Mucosa of stomach (tissue), 1 donor: Measurements from ENCODE around the gene ZNF835.
A peak's percentile ranks its signal among the peaks of the same experiment; 100 is the strongest.

ENCODE experiments used
- H3K27me3 ChIP-seq: one replicate; pipeline ENCODE4 v1.7.0; 2013; ENCODE audit warnings: mild to moderate bottlenecking, low read length; ENCODE audit not compliant: control insufficient read depth, insufficient read depth
- H3K36me3 ChIP-seq: one replicate; pipeline ENCODE4 v1.7.0; 2013; ENCODE audit warnings: low read length; ENCODE audit not compliant: control insufficient read depth, insufficient read depth
- H3K4me1 ChIP-seq: one replicate; pipeline ENCODE4 v1.7.0; 2013; ENCODE audit warnings: mild to moderate bottlenecking, low read length; ENCODE audit not compliant: control insufficient read depth, insufficient read depth
- H3K4me3 ChIP-seq: one replicate; pipeline ENCODE4 v1.7.0; 2013; ENCODE audit warnings: low read length
- H3K9ac ChIP-seq: one replicate; pipeline ENCODE4 v1.7.0; 2013; ENCODE audit warnings: mild to moderate bottlenecking, low read length, moderate library complexity
- H3K9me3 ChIP-seq: one replicate; pipeline ENCODE4 v1.7.0; 2013; ENCODE audit warnings: mild to moderate bottlenecking, low read length, moderate library complexity; ENCODE audit not compliant: control insufficient read depth
- donor health status: Pancreatic carcinoma.

The ZNF835 gene

GRCh38 chr19:56671613-56671994 is at the start of gene ZNF835:
TSS of gene ZNF835 (minus strand) at chr19:56671757. CDS start at chr19:56665198, 6,559 bp downstream.
- Histone ChIP-seq H3K9ac (peak within 1 kb of the TSS; percentile 52), H3K9me3 (no peaks in the 10 kb centered on the region), H3K36me3 (no peaks in the 10 kb centered on the region), H3K4me1 (peaks cover 5% of the 10 kb centered on the region), H3K27me3 (no peaks in the 10 kb centered on the region), H3K4me3 (peak within 1 kb of the TSS; percentile 49)

- Histone ChIP-seq H3K4me1 (no peaks in the 10 kb centered on the region), H3K4me3 (no peak overlapping the region), H3K9me3 (no peaks in the 10 kb centered on the region), H3K9ac (no peak overlapping the region), H3K36me3 (no peaks in the 10 kb centered on the region), H3K27me3 (no peaks in the 10 kb centered on the region)
These were observed 48.7 kb upstream of the ZNF835 start for GRCh38 chr19:56720281-56720680.

GRCh38 chr19:56718231-56718630 is 46.7 kb upstream of the ZNF835 start:
- Histone ChIP-seq H3K9me3 (no peaks in the 10 kb centered on the region), H3K9ac (no peak overlapping the region), H3K36me3 (no peaks in the 10 kb centered on the region), H3K4me1 (no peaks in the 10 kb centered on the region), H3K27me3 (no peaks in the 10 kb centered on the region), H3K4me3 (no peak overlapping the region)

- no peaks in the 10 kb centered on the region for H3K36me3 ChIP-seq
- no peaks in the 10 kb centered on the region for H3K9me3 ChIP-seq
- H3K27me3 ChIP-seq: no peaks in the 10 kb centered on the region
- H3K9ac ChIP-seq: no peak overlapping the region
- no peaks in the 10 kb centered on the region for H3K4me1 ChIP-seq
- no peak overlapping the region for H3K4me3 ChIP-seq
These were observed 41.2 kb upstream of the ZNF835 start for GRCh38 chr19:56712611-56713276.

GRCh38 chr19:56710437-56710836 is 38.9 kb upstream of the ZNF835 start:
- Histone ChIP-seq H3K9me3 (no peaks in the 10 kb centered on the region), H3K4me3 (no peak overlapping the region), H3K4me1 (no peaks in the 10 kb centered on the region), H3K27me3 (no peaks in the 10 kb centered on the region), H3K9ac (no peak overlapping the region), H3K36me3 (no peaks in the 10 kb centered on the region)

- Histone ChIP-seq H3K4me3 (no peak overlapping the region), H3K4me1 (no peaks in the 10 kb centered on the region), H3K27me3 (no peaks in the 10 kb centered on the region), H3K9me3 (no peaks in the 10 kb centered on the region), H3K36me3 (no peaks in the 10 kb centered on the region), H3K9ac (no peak overlapping the region)
These were observed 36.3 kb upstream of the ZNF835 start for GRCh38 chr19:56707821-56708220.

- Histone ChIP-seq H3K4me1 (no peaks in the 10 kb centered on the region), H3K4me3 (no peak overlapping the region), H3K36me3 (no peaks in the 10 kb centered on the region), H3K27me3 (no peaks in the 10 kb centered on the region), H3K9ac (no peak overlapping the region), H3K9me3 (no peaks in the 10 kb centered on the region)
These were observed 34.4 kb upstream of the ZNF835 start for GRCh38 chr19:56705939-56706338.

GRCh38 chr19:56701895-56702294 is 30.3 kb upstream of the ZNF835 start:
- Histone ChIP-seq H3K9me3 (no peaks in the 10 kb centered on the region), H3K4me3 (no peak overlapping the region), H3K27me3 (no peaks in the 10 kb centered on the region), H3K9ac (no peak overlapping the region), H3K4me1 (no peaks in the 10 kb centered on the region), H3K36me3 (no peaks in the 10 kb centered on the region)

- Histone ChIP-seq H3K4me3 (no peak overlapping the region), H3K4me1 (no peaks in the 10 kb centered on the region), H3K36me3 (no peaks in the 10 kb centered on the region), H3K9ac (no peak overlapping the region), H3K27me3 (no peaks in the 10 kb centered on the region), H3K9me3 (no peaks in the 10 kb centered on the region)
These were observed 28.0 kb upstream of the ZNF835 start for GRCh38 chr19:56699552-56699951.

GRCh38 chr19:56692206-56692895 is 20.8 kb upstream of the ZNF835 start:
- H3K9ac ChIP-seq: no peak overlapping the region
- no peaks in the 10 kb centered on the region for H3K4me1 ChIP-seq
- no peaks in the 10 kb centered on the region for H3K36me3 ChIP-seq
- H3K9me3 ChIP-seq: no peaks in the 10 kb centered on the region
- H3K27me3 ChIP-seq: no peaks in the 10 kb centered on the region
- no peak overlapping the region for H3K4me3 ChIP-seq

- no peaks in the 10 kb centered on the region for H3K4me1 ChIP-seq
- no peak overlapping the region for H3K4me3 ChIP-seq
- no peaks in the 10 kb centered on the region for H3K9me3 ChIP-seq
- H3K27me3 ChIP-seq: no peaks in the 10 kb centered on the region
- H3K36me3 ChIP-seq: no peaks in the 10 kb centered on the region
- H3K9ac ChIP-seq: no peak overlapping the region
These were observed 19.1 kb upstream of the ZNF835 start for GRCh38 chr19:56690670-56691069.

GRCh38 chr19:56689198-56689597 is 17.6 kb upstream of the ZNF835 start:
- Histone ChIP-seq H3K4me3 (no peak overlapping the region), H3K9me3 (no peaks in the 10 kb centered on the region), H3K9ac (no peak overlapping the region), H3K36me3 (no peaks in the 10 kb centered on the region), H3K4me1 (no peaks in the 10 kb centered on the region), H3K27me3 (no peaks in the 10 kb centered on the region)
